GM23338 (cell line): ENCODE data around the gene HACD2. TPM values are rescaled to one million over a fixed set of nuclear protein-coding genes. Genes with fewer than 3 reads are reported as not detected.

Source experiments
- ATAC-seq: fragments of 200-7000 bp; cut with Tn5 transposase; 3 replicates; pipeline ENCODE4 v1.9.1; 2020
- DNase-seq: peaks from one replicate; pipeline ENCODE4 v3.0.0-alpha.2; 2015; ENCODE audit warnings: low spot score
- H2AFZ ChIP-seq: fragments of 200-600 bp; sonication (generic); 2 replicates; pipeline ENCODE4 v1.8.0; 2016; ENCODE audit warnings: antibody characterized with exemption, mild to moderate bottlenecking, moderate library complexity
- H3F3A ChIP-seq: fragments of 200-600 bp; sonication (generic); replicated peaks from 2 replicates; pipeline ENCODE4 v1.8.0; 2017; ENCODE audit warnings: antibody characterized with exemption, mixed run types, low read depth
- H3K27ac ChIP-seq: fragments of 200-600 bp; sonication (generic); 2 replicates; pipeline ENCODE4 v1.6.1; 2016; ENCODE audit warnings: low read depth
- H3K27me3 ChIP-seq: fragments of 200-600 bp; sonication (generic); 2 replicates; pipeline ENCODE4 v1.8.0; 2016; ENCODE audit warnings: mild to moderate bottlenecking, mixed run types, moderate library complexity; ENCODE audit not compliant: insufficient read depth
- H3K36me3 ChIP-seq: fragments of 200-600 bp; sonication (generic); 2 replicates; pipeline ENCODE4 v1.8.0; 2016; ENCODE audit warnings: mild to moderate bottlenecking; ENCODE audit not compliant: insufficient read depth
- H3K4me1 ChIP-seq: fragments of 200-600 bp; sonication (generic); 2 replicates; pipeline ENCODE4 v1.8.0; 2016; ENCODE audit warnings: mild to moderate bottlenecking, moderate library complexity; ENCODE audit not compliant: insufficient read depth
- H3K4me2 ChIP-seq: fragments of 200-600 bp; sonication (generic); 2 replicates; pipeline ENCODE4 v1.7.1; 2017; ENCODE audit warnings: mixed run types
- H3K4me3 ChIP-seq: fragments of 200-600 bp; sonication (generic); 2 replicates; pipeline ENCODE4 v1.6.1; 2016; ENCODE audit warnings: mixed run types
- H3K79me2 ChIP-seq: fragments of 200-600 bp; sonication (generic); replicated peaks from 2 replicates; pipeline ENCODE4 v1.8.0; 2017; ENCODE audit warnings: mild to moderate bottlenecking; ENCODE audit not compliant: insufficient read depth
- H3K9me2 ChIP-seq: fragments of 200-600 bp; sonication (generic); 2 replicates; pipeline ENCODE4 v1.8.0; 2017; ENCODE audit not compliant: insufficient read depth
- H4K20me1 ChIP-seq: fragments of 200-600 bp; sonication (generic); replicated peaks from 2 replicates; pipeline ENCODE4 v1.8.0; 2017; ENCODE audit warnings: mild to moderate bottlenecking; ENCODE audit not compliant: insufficient read depth
- H3K27ac Mint-ChIP-seq: 2 replicates; pipeline ENCODE4 v1.8.0; 2020; ENCODE audit warnings: inconsistent platforms, mild to moderate bottlenecking, moderate library complexity, mixed read lengths
- H3K27me3 Mint-ChIP-seq: 3 replicates; pipeline ENCODE4 v1.8.0; 2022; ENCODE audit warnings: low read depth, mild to moderate bottlenecking, moderate library complexity, mixed read lengths, inconsistent platforms; ENCODE audit not compliant: insufficient read depth, poor library complexity
- H3K36me3 Mint-ChIP-seq: 3 replicates; pipeline ENCODE4 v1.8.0; 2021; ENCODE audit warnings: low read depth, mild to moderate bottlenecking, inconsistent platforms, moderate library complexity, mixed read lengths
- H3K4me1 Mint-ChIP-seq: 3 replicates; pipeline ENCODE4 v1.8.0; 2020; ENCODE audit warnings: mild to moderate bottlenecking, inconsistent platforms, mixed read lengths
- H3K4me3 Mint-ChIP-seq: 3 replicates; pipeline ENCODE4 v1.8.0; 2021; ENCODE audit warnings: moderate library complexity, mild to moderate bottlenecking, inconsistent platforms, mixed read lengths
- H3K9me3 Mint-ChIP-seq: 3 replicates; pipeline ENCODE4 v1.8.0; 2020; ENCODE audit warnings: moderate library complexity, mild to moderate bottlenecking, inconsistent platforms, mixed read lengths
- CREB1 ChIP-seq: fragments of 250-450 bp; sonication (Bioruptor Pico); IDR thresholded peaks from 2 replicates; pipeline ENCODE4 v1.5.0; 2020; ENCODE audit warnings: low read depth, mild to moderate bottlenecking, moderate library complexity
- CTCF ChIP-seq, 2 experiments: fragments of 200-600 bp in 1 of 2; sonication (generic) in 1 of 2; conservative IDR thresholded peaks; 2 replicates each; pipeline versions ENCODE4 v1.5.1 to v1.6.1; 2016 to 2017; ENCODE audit warnings: antibody characterized with exemption in 2 of 2, low read depth in 2 of 2, mild to moderate bottlenecking in 2 of 2, moderate library complexity in 1 of 2
- ETS1 ChIP-seq: IDR thresholded peaks from 2 replicates; pipeline ENCODE4 v1.6.1; 2016; ENCODE audit warnings: antibody characterized with exemption
- EZH2 ChIP-seq: fragments of 200-600 bp; sonication (generic); IDR thresholded peaks from one replicate; pipeline ENCODE4 v1.8.0; 2017; ENCODE audit warnings: antibody characterized with exemption, mild to moderate bottlenecking, low read depth; ENCODE audit not compliant: unreplicated experiment
- EZH2phosphoT487 ChIP-seq: fragments of 200-600 bp; sonication (generic); IDR thresholded peaks from one replicate; pipeline ENCODE4 v1.8.1; 2018; ENCODE audit warnings: antibody characterized with exemption; ENCODE audit not compliant: unreplicated experiment
- NANOG ChIP-seq: IDR thresholded peaks from 2 replicates; pipeline ENCODE4 v1.6.1; 2016; ENCODE audit warnings: antibody characterized with exemption, borderline replicate concordance
- POLR2AphosphoS5 ChIP-seq: IDR thresholded peaks from 2 replicates; pipeline ENCODE4 v1.6.1; 2016; ENCODE audit warnings: antibody characterized with exemption, low read depth
- ZNF114 ChIP-seq: fragments of 250-450 bp; sonication (Bioruptor Pico); IDR thresholded peaks from 2 replicates; pipeline ENCODE4 v1.5.0; 2020; ENCODE audit warnings: mild to moderate bottlenecking, moderate library complexity
- ZNF331 ChIP-seq: fragments of 250-450 bp; sonication (Bioruptor Pico); IDR thresholded peaks from 2 replicates; pipeline ENCODE4 v1.5.0; 2020; ENCODE audit warnings: low read depth, mild to moderate bottlenecking, moderate library complexity
- ZNF462 ChIP-seq: fragments of 250-450 bp; sonication (Bioruptor Pico); IDR thresholded peaks from 2 replicates; pipeline ENCODE4 v1.5.0; 2020; ENCODE audit warnings: mild to moderate bottlenecking, moderate library complexity
- polyA plus RNA-seq: library from polyadenylated mRNA; unstranded; fragments of >200 nt; fragmentation: Nextera tagmentation; extraction: Ambion mirVana; gene quantifications from 2 replicates; pipeline ENCODE4 v1.2.1, GENCODE V29; 2016
- total RNA-seq: library from RNA; depleted of rRNA; stranded (reverse); fragments of >200 nt; shearing (Covaris generic); gene quantifications from 2 replicates; pipeline ENCODE4 v1.2.3, GENCODE V29; 2014

HACD2 gene
- total and polyA plus RNA-seq, 2 experiments from 2014 or later, result 13.4 to 31.5 TPM

GRCh38 chr3:123447749-123448517 is 136.9 kb downstream of the HACD2 start:
- no peak for TF ChIP-seq EZH2
- TF ChIP-seq CTCF (conservative IDR thresholded peaks at IDR 0.05; ENCODE audit: low read depth in 2 of 2), result peak in 1 of 2 experiments; percentile 62; a peak in 2 of 4 replicates

GRCh38 chr3:123447416-123447748 is 137.5 kb downstream of the HACD2 start:
- H3K9me2 ChIP-seq, result no peaks in the 10 kb centered on the region
- H3K27me3 ChIP-seq, result peaks cover 46% of the 10 kb centered on the region
- H3K79me2 ChIP-seq, result no peaks in the 10 kb centered on the region
- peak overlapping the region; percentile 86; the same call in 1 of the 2 replicates for H2AFZ ChIP-seq
- H3K27ac ChIP-seq, result no peak overlapping the region
- H3K9me3 Mint-ChIP-seq, result no peaks in the 10 kb centered on the region; the same call in 1 of the 3 replicates
- H3K36me3 Mint-ChIP-seq, result peaks cover 3% of the 10 kb centered on the region; the same call in 1 of the 3 replicates
- H3K4me3 ChIP-seq, result peak overlapping the region; percentile 43; the same call in 1 of the 2 replicates
- H3K4me3 Mint-ChIP-seq, result no peak overlapping the region
- peaks cover 14% of the 10 kb centered on the region; the same call in 1 of the 2 replicates for H3K4me1 ChIP-seq
- H3F3A ChIP-seq, result no peaks in the 10 kb centered on the region; the same call in 1 of the 2 replicates
- no peaks in the 10 kb centered on the region for H3K36me3 ChIP-seq
- H4K20me1 ChIP-seq, result 0 out of 2 replicates have a peak, but pooled peaks cover 10% of the 10 kb centered on the region
- peaks cover 28% of the 10 kb centered on the region for H3K4me1 Mint-ChIP-seq
- DNase-seq, result no peak
- peak overlapping the region; percentile 55; the same call in 1 of the 2 replicates for H3K4me2 ChIP-seq
- no peak for ATAC-seq
- no peak overlapping the region for H3K27ac Mint-ChIP-seq
- H3K27me3 Mint-ChIP-seq, result peaks cover 37% of the 10 kb centered on the region
- TF ChIP-seq EZH2phosphoT487 (no peak), CREB1 (no peak), ZNF331 (CRISPR knock-in tag) (no peak), EZH2 (no peak), POLR2AphosphoS5 (no peak), ZNF462 (CRISPR knock-in tag) (no peak), NANOG (no peak), ZNF114 (no peak), ETS1 (no peak)

More at GRCh38 chr3:123447749-123448517, 136.9 kb downstream of the HACD2 start:
- DNase-seq (peak; percentile 81), ATAC-seq (peak; percentile 41)
- Mint-ChIP-seq H3K27ac (no peak overlapping the region), H3K9me3 (no peaks in the 10 kb centered on the region; the same call in 1 of the 3 replicates), H3K4me3 (no peak overlapping the region), H3K27me3 (peaks cover 37% of the 10 kb centered on the region), H3K36me3 (peaks cover 3% of the 10 kb centered on the region; the same call in 1 of the 3 replicates), H3K4me1 (peaks cover 28% of the 10 kb centered on the region)
- Histone ChIP-seq H3K9me2 (no peaks in the 10 kb centered on the region), H3K27me3 (peaks cover 46% of the 10 kb centered on the region), H3F3A (no peaks in the 10 kb centered on the region; the same call in 1 of the 2 replicates), H4K20me1 (0 out of 2 replicates have a peak, but pooled peaks cover 10% of the 10 kb centered on the region), H3K4me2 (peak overlapping the region; percentile 96), H2AFZ (peak overlapping the region; percentile 86), H3K4me3 (peak overlapping the region; percentile 75), H3K4me1 (peaks cover 14% of the 10 kb centered on the region; the same call in 1 of the 2 replicates), H3K36me3 (no peaks in the 10 kb centered on the region), H3K27ac (no peak overlapping the region), H3K79me2 (no peaks in the 10 kb centered on the region)
